NOMO-1 treated with dmso at 0.1 percent for 144 hours (cell line): ENCODE data around the gene HCN3.
"Not testable (repeated sequence)": the region's sequence is repeated elsewhere in the genome, so short reads cannot be mapped to it uniquely, and the experiment has no call there.

Experiments used
- DNase-seq: peaks from one replicate; lab custom pipeline; 2025; ENCODE audit not compliant: unreplicated experiment; lab: John Stamatoyannopoulos, UW

HCN3 gene

DNA sequence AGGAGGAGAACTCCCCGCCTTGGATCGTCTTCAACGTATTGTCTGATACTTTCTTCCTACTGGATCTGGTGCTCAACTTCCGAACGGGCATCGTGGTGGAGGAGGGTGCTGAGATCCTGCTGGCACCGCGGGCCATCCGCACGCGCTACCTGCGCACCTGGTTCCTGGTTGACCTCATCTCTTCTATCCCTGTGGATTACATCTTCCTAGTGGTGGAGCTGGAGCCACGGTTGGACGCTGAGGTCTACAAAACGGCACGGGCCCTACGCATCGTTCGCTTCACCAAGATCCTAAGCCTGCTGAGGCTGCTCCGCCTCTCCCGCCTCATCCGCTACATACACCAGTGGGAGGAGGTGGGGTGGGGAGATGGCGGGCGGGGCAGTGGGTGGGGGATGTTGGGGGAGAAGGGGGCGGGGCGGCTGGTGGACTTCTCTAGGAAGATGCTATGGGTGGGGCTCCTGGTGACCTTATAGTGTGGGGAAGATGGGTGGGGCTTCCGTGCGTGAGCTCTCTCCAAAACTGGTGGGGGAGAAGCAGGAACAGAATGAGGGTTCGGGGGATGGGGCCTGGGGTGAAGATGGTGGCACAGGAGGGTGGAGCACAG, 5.3 kb downstream of the HCN3 start:
- no peak for DNase-seq

DNA sequence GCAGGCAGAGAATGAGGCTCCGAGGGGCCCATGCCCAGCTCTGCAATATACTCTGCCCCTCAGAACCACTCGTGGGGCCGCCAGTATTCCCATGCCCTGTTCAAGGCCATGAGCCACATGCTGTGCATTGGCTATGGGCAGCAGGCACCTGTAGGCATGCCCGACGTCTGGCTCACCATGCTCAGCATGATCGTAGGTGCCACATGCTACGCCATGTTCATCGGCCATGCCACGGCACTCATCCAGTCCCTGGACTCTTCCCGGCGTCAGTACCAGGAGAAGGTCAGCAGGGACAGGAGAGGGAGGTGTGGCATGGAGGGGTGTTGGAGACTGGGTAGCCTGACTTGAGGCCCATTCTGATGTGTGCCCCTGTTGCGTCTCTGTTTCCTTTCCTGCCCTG, 7.2 kb downstream of the HCN3 start:
- DNase-seq, result no peak

DNA sequence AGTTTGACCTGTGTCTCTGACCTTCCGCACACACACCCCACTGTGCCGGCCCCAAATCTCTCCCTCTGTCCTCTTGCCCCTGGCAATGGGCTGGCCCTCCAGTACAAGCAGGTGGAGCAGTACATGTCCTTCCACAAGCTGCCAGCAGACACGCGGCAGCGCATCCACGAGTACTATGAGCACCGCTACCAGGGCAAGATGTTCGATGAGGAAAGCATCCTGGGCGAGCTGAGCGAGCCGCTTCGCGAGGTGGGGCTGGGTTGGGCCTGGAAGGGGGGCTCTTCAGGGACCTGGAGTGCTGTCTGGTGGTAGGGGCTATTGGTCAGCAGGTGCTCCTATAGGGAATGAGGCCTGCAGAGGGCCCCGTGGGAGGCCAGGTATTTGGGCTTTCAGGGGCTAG, 7.8 kb downstream of the HCN3 start:
- DNase-seq, result no peak

DNA sequence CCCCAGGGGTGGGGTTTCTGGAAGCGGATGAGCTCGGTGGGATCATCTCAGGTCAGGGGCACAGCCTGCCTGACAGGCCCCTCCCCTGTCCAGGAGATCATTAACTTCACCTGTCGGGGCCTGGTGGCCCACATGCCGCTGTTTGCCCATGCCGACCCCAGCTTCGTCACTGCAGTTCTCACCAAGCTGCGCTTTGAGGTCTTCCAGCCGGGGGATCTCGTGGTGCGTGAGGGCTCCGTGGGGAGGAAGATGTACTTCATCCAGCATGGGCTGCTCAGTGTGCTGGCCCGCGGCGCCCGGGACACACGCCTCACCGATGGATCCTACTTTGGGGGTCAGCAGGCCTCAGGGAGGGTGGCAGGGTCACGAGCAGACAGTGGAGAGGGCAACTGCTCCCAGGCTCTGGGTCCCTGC, 8.4 kb downstream of the HCN3 start:
- no peak for DNase-seq

DNA sequence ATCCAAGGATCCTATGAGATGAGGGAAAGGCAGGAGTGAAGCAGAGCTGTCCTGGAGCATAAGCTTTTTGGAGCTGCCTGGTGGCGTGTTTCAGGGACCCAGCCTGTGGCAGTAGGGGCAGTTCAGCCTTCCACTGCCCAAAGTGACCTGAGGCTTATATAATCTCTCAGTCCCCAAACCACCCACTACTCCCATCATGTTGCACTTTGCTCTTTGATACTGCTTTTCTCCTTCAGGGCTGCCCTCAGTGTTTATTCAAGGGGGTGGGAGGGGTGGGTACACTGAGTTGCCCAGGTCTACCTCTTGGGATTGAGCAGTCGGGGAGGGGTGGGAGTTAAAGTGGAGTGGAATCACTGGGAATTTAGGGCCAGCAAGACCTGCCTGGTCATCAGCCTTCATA, 9.3 kb downstream of the HCN3 start:
- no peak for DNase-seq

DNA sequence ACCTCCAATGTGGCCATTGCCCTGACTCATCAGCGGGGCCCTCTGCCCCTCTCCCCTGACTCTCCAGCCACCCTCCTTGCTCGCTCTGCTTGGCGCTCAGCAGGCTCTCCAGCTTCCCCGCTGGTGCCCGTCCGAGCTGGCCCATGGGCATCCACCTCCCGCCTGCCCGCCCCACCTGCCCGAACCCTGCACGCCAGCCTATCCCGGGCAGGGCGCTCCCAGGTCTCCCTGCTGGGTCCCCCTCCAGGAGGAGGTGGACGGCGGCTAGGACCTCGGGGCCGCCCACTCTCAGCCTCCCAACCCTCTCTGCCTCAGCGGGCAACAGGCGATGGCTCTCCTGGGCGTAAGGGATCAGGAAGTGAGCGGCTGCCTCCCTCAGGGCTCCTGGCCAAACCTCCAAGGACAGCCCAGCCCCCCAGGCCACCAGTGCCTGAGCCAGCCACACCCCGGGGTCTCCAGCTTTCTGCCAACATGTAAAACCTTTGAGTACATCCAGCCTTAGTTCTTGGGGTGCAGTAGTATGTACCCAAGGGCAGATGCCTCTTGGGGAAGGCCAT, 10.8 kb downstream of the HCN3 start:
- no peak for DNase-seq

DNA sequence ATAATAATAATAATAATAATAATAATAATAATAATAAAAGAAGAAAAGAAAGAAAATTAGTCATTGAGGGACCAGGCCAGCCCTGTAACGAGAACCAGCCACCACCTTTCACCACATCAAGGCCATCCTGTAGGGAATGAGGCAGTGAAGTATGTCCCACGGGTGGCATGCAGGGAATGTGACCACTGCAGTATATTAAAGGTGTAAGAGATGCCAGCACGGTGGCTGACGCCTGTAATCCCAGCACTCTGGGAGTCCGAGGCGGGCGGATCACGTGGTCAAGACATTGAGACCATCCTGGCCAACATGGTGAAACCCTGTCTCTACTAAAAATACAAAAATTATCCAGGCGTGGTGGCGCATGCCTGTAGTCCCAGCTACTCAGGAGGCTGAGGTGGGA, 13.7 kb downstream of the HCN3 start:
- not testable (repeated sequence) for DNase-seq

DNA sequence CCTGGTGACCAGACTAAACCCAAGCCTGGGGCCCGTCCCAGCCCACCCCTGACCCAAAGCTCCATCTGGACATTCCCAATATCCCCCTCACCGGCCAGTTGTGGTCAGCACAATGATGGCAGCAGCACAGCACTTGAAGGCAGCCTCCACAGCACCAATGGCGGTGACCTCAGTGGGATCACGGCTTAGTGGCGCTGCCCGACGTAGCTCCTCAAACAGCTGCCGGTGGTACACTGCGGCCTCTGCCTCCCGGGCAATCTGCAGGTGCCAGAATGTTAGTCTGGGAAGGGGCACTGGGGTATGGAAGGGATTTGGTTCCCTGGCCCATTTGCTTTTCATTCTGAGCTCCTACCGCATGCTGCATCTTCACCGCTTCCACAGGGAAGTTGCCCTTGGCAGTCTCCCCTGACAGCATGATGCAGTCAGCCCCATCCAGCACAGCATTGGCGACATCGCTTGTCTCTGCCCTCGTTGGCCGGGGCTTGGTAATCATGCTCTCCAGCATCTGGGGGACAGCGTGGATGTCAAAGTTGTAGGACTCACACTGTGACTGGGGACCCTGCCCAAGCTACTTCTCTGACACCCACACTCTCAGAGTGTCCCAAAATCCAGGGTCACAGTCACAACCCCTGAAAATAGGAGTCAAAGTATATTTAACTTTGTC, 16.0 kb downstream of the HCN3 start:
- no peak for DNase-seq

DNA sequence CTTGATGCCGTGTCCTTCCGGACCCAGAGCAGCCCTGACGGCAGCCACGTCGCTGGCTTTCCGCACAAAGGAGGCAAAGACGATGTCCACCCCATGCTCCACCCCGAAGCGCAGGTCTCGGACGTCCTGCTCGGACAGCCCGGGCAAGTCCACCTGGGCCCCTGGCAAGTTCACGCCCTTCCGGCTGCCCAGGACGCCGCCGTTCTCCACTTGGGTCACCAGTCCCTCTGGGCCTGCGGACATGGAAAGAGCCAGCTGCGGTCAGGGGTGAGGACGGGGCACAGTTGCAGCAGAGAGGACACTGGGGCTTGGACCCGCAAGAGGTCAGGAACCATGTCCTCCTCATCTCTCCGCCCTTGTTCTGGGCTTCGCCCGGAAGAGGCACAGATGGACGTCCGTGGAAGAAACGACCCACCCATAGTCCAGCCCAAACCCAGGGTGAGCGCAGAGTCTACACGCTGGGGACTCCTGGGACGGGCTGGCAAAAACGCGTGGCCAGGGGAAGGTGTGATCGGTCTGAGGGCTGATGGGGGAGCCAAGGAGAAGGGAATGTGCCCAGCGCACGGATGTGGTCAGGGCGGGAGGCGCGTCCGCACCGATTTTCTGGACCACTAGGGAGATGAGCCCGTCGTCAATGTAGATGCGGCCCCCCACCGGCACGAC, 17.4 kb downstream of the HCN3 start:
- no peak for DNase-seq

DNA sequence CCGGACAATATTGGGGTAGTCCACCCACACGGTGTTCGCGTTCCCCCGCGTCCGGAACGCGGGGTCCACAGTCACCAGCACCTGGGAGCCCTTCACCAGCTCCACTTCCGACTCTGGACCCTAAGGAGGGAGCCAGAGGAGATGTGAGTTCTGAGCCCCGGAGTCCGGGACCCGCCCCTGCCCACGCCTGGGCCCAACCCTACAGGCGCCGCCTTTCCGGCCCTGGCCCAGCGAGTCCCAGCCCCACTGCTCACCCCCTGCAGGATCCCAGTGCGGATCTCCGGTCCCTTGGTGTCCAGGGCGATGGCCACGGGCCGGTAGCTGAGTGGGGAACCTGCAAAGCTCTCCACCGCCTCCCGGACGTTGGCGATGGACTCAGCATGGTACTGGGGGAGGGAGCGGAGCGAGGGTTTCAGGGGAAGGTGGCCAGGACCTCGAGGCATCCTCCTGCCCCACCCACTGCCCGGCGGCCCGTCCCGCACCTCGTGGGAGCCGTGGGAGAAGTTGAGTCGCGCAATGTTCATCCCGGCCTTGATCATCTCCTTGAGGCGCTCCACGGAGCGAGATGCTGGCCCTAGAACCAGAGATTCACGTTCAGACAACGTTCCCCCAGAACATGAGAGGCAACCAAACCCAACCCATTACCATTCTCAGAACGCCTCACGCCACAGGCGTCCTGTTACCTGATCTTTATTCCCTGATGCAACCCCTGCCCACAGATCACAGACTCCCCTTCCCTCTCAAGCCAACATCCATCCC, 18.1 kb downstream of the HCN3 start:
- no peak for DNase-seq

DNA sequence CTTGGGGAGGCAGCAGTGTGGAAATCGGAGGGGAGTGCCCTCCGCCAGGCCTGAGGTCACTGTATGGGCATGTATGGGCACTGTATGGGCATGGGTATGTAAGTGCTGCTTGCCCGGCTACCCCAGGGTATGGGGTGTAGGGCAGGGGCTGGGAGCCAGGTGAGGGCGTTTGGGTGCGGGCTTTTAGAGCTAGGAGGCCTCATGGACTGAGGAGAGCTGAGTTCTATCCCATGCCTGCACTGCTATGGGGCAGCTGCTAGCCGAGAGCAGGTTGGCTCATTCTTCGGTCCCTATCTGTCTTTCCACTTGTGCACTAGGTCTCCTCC, 18.6 kb downstream of the HCN3 start:
- no peak for DNase-seq

DNA sequence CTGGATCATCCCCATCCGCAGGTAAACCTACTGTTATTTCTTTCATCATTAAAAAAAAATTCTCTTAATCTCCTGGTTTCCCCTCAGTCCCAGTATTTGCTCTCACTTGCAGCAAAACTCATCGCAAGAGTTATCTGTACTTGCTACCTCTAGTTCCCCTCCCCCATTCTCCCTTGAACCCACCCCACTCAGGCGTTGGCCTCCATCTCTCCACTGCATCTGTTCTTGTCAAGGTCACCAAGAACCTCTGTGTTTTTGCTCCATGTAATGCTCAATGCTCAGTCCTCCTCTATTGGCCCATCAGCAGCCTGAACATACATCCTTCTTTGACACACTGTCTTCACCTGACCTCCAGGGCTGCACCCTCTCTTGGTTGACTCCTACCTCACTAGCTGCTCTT, 19.4 kb downstream of the HCN3 start:
- DNase-seq, result no peak

DNA sequence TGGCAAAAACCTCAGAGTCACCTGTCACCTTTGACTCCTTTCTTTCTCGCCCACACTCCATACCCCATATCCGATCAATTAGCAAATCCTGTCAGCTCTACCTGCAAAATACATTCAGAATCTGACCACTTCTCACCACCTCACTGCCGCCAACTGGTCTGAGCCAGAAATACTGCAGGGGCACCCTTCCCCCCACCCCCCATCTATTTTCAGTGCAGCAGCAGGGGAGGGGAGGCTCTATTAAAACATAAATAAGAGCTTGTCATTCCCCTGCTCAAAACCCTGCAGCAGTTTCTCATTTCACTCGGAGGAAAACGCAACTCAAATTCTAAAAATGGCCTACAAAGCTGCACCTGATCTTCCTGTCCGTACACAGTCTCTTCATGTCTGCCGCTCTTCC, 20.1 kb downstream of the HCN3 start:
- no peak for DNase-seq

DNA sequence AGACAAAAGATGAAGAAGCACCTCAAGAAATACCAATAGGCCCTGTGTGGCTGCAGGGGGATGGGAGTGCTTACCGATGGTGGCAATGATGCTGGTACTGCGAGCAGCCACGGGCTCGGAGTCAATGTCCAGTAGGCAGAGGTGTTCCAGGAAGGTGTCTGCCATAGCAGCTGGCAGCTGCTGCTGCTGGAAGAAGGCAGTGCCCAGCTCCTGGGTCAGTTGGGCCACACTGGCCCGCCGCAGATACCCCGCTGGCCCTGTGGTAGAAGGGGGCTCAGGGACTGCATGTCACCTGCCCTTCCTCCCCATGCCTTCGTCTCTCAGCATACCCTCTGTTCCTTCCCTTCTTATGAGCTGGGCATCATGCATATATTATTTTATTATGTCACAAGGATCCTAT, 22.8 kb downstream of the HCN3 start:
- DNase-seq, result no peak

DNA sequence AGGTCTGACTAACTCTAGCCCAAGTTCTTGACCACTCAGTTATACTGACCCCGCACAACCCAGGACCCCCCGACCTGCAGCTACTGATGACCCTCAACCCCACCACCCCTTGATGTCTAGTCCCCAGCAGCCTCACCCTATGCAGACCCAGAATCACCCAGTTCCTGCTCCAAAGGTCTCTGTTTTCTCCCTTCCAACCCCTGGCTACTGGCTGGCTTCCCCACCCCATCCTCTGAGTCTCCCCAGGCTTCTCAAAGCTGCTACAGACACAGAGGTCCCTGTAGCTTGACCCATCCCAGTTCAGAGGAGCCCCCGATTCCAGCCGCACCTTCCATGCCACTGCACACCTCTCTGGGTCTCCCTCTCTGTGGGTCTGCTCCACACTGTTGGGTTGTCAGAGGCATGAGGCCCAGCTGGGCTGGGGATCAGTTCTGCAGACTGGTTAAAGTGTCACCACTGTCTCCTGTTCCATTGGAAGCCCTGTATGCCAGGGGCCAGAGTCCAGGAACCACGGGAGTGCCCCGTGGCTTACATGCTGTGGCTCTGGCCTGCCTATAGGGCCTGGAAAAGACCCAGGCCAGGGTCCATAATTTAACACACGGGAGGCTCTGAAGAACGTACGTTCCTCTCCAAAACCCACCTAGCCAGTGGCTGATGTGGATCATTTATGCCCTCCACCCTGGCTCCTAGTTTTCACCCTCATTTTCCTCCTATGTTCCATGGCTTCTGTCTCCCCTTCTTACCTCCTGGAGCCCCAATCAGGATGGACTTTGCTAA, 23.5 kb downstream of the HCN3 start:
- DNase-seq, result no peak

DNA sequence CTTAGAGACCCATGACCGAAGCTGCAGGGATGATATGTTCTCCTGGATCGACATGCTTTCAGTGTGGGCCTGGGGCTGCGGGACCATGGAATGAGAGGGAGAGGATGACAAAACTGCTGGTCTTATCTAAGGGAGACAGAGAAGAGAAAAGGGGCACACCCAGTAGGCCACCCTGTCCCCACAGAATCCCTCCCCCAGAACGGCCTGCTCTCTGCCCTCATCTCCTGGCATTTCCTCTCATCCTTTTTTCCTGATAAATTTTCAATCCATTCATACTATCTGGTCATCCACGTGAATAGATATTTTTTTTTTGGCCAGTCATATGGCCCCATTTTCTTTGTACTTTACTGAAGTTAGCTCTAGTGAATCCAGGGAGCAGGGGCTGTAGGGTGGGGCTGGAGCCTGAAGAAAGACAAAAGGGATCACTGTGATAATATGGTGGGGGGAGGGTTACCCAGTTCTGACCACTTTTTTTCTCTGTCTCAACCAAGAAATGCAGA, 24.1 kb downstream of the HCN3 start, which contains the start of gene PKLR:
Gene PKLR (minus strand): TSS at position 97 of the 500 bp plus-strand sequence. CDS start 43 bp downstream, at position 54.
- DNase-seq, result no peak

DNA sequence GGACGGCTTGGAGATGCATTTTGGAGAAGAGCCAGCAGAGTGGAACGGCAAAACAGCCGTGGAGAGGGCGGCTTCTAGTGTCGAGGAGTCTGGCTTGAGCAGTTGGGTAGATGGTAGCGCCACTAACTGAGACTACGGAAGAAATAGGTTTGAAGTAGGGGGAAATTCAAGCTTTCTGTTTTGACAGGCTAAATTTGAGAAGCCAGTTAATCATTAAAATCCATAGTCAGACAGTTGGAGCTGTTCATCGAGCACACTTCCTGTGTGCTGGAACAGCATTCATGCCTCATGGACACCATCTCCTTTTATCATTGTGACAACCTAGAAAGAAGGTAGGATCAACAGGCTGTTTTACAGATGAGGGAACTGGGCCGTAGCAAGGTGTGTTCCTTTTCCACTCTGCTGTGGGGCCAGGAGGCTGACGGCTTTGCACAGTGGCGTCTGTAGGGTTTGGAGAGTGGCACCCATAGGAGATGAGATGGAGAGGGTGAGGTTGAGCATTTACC, 27.3 kb downstream of the HCN3 start:
- no peak for DNase-seq

DNA sequence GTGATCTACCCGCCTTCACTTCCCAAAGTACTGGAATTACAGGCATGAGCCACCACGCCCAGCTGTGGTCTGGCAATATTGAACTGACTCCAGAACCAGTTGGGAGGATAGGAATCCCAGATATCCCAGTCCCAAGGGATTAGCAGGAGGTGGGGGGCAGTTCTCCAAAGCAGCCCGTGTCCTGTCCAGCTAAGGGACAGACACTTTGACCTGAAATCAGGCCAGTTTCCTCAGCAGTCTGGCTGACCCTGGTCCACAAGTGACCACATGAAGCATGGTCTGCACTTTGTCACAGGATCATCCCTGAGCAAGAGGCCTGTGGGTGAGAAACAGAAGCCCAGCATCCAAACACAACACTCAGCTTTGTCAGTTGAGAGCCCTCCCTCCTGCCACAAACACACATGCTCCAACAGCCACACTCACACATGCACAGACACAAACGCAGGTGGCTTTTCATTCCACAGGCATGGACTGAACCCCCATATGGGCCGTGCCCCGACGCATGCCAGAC, 28.7 kb downstream of the HCN3 start:
- no peak for DNase-seq

DNA sequence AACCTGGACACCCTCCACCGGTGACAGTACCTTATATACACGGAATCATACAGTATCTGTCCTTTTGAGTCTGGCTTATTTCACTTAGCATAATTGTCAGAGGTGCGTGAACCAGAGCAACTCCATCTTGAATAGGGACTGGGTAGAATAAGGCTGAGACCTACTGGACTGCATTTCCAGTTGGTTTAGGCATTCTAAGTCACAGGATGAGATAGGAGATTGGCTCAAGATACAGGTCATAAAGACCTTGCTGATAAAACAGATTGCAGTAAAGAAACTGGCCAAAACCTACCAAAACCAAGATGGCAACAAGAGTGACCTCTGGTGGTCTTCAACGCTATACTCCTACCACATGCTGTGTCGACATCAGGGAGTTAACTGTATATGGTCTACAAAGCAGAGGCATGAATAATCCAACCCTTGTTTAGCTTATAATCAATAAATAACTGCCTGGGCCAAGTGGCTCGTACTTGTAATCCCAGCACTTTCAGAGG, 30.0 kb downstream of the HCN3 start:
- no peak for DNase-seq
